HG02870 (cell line): ENCODE results near the gene VKORC1.
A peak's percentile ranks its signal among the peaks of the same experiment; 100 is the strongest.
"Not testable (repeated sequence)": the region's sequence is repeated elsewhere in the genome, so short reads cannot be mapped to it uniquely, and the experiment has no call there.

ENCODE experiments used
- ATAC-seq: cut with Tn5 transposase; IDR thresholded peaks from one replicate; pipeline ENCODE4 v1.9.1; 2021; ENCODE audit warnings: mild to moderate bottlenecking, moderate library complexity; ENCODE audit not compliant: unreplicated experiment

Gene VKORC1

GRCh38 chr16:31094424-31095120, at the start of gene VKORC1:
Gene VKORC1, minus strand, starts transcription at chr16:31094797. Its CDS starts 68 bp downstream, at chr16:31094729.
- ATAC-seq = peak; percentile 78

DNA sequence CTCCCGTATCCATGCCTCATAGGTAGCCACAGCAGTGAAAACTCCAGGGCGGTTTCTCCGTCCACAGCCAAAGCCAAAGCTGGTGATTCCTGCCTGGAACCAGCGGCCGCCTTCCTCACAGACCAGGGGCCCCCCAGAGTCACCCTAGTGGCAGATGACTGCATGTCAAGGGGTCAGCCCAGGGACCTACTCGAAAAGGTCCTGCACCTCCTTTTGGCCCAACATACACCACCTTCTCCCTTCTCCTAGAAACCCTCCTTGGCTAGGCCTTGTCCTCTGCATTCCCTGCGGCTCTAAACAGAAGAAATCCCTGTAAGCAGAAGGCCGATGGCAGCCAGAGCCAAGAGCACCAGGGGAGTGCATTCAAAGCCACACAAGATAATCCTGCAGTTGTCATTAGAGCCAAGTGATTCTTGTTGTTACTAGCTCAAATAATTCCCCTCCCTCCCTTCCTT, 49.1 kb upstream of the VKORC1 start:
- ATAC-seq = no peak

DNA sequence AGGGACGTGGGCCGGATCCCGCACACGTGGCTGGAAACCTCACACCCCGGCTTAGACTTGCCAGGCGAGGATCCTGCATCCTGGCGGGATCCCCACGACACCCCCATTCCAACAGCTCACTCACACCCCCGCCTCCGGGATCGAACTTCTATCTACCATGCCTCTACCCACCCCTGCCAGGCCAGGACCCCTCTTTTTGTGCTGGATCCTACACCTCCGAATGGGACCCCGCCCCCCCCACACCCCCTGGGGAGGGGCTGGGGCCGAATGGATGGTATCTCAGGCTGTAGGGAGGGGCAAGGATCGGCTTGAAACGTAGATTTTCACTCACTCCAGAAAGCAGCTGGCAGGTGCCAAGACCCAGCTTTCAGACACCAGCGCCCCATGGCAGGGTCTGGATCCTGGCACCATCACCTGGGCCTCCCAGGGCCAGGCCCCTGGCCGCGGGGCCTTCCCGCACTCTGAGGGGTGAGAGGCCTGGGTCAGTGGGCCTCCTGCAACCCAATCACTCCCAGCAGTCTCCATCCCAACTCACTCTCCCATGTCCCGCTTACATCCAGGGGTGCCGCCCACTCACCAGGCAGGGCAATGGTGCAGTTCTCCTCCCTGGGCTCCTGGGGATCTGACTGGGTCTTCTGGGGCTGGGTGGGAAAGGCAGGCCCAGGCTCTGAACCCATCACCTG, 48.6 kb upstream of the VKORC1 start:
- no peak for ATAC-seq

DNA sequence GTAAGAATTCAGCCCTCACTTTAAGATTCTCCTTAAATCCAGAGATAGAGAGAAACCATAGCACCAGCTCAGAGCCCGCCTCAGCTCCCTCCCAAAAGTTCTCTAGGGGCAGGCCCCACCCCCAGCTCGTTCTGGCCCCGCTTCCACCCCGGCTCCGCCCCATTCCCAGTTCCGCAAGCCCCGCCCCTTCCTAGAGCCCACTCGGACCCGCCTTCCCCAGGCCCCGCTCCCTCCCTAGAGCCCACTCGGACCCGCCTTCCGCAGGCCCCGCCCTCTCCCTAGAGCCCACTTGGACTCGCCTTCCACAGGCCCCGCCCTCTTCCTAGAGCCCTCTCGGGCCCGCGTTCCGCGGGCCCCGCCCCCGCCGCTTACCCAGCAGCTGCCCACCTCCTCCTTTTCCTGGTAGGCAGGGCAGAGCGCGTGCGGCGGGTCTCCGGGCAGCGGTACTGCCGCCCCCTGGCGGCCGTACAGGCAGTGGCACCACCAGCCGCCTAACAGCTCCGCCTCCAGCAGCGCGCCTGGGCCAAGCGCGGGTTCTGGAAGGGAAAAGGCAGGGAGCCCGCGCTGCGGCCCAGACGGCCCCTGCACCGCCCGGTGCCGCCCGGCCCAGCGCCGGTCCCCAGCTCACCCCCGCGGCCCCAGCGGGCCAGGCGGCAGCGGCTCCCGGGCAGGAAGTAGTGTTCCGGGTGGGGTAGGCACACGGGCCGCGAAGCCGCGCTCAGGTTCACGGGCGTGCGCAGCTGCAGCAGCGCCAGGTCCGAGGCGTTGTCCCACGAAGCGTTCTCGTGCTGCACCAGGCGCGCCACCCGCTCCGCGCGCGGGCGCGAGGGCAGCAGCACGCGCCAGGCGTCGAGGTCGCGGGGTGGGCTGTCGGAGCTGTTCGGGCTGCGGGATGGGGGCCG, 47.8 kb upstream of the VKORC1 start:
- peak; percentile 80 for ATAC-seq

DNA sequence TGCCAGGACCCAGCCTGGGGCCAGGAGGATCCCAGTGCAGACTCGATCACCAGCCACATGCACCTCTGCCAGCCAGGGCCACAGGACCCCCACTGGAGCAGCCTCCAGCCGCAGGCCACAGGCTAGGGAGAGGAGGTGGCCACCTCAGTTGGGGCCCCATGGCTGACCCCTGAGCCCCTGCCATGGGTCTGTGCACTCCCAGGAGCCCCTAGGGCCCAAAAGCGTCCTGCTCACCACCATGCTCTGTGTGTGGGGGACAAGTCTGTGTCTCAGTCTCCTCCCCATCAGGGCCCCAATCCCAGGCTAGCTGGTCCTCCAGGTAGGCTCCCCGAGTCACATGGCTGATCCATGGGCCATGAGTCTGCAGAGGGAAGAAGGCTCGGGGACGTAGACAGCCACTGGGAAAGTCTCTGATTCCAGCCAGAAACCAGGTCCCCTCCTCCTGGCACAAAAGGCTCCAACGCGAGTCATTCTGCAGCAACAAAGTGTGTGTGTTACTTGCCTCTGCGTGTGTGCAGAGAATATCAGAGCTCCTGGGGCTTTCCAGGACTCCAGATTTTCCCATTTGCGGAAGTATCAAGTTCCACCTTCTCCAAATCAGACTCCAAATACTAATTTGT, 47.0 kb upstream of the VKORC1 start:
- ATAC-seq = no peak

GRCh38 chr16:31141071-31141469, 46.5 kb upstream of the VKORC1 start:
- not testable (repeated sequence) for ATAC-seq

DNA sequence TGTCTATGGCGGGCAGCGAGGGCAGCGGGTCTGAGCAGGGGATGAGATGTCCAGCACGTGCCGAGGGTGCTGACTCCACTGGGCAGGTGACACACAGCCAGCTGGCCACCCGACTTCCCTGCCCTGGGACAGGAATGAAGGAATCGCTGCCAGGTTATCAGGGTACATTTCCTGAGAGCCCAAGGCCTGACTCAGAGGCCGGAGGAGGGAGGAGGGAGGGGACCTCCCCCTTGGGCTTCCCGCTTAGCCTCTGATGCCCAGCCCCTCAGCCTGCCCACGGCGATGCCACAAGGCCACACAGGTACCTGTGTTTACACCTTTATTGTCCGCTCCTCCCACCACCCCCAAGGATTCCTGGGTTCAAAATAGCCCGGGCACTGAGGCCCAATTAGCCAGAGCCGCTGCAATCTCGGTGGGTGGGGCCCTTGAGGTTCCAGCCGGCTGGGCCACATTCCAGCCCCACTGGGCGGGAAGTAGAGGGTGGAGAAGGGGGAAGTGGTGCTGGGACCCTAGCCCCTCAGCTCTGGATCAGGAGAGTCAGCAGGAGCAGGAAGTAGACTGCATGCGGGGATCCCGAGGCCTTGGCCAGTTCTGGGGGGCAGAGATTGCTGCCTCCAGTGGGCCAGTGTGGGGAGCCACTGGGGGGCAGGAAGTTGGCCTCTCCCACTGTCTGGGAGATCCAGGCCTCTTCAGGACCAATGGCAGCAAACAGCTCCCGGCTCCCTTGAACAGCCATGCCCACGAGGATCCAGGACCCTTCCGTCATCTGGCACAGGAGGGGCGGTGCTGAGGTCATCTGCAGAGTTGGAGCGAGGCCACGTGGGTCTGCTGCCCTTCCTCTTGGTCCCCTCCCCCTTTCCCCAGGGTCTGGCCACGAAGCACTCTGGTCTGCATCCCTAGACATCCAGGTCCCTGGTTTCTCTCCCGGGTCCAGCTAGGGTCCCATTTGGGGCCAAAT, 44.3 kb upstream of the VKORC1 start:
- no peak for ATAC-seq

- not testable (repeated sequence) for ATAC-seq
These were observed 42.4 kb upstream of the VKORC1 start for GRCh38 chr16:31136822-31137499.

DNA sequence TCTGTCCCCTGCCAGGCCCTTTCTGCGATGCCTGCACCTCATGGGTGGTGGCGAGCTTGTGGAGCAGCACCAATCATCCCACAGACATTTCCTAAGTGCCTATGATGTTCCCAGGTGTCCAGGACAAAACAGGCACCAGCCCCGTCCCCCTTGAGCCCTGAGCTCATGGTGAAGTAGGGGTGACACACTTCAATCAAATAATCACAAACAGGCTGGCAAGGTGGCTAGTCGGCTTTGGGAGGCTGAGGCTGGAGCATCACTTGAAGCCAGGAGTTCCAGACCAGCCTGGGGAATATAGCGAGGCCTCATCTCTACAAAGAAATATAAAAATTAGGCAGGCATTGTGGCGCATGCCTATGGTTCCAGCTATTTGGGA, 41.7 kb upstream of the VKORC1 start:
- ATAC-seq = no peak

DNA sequence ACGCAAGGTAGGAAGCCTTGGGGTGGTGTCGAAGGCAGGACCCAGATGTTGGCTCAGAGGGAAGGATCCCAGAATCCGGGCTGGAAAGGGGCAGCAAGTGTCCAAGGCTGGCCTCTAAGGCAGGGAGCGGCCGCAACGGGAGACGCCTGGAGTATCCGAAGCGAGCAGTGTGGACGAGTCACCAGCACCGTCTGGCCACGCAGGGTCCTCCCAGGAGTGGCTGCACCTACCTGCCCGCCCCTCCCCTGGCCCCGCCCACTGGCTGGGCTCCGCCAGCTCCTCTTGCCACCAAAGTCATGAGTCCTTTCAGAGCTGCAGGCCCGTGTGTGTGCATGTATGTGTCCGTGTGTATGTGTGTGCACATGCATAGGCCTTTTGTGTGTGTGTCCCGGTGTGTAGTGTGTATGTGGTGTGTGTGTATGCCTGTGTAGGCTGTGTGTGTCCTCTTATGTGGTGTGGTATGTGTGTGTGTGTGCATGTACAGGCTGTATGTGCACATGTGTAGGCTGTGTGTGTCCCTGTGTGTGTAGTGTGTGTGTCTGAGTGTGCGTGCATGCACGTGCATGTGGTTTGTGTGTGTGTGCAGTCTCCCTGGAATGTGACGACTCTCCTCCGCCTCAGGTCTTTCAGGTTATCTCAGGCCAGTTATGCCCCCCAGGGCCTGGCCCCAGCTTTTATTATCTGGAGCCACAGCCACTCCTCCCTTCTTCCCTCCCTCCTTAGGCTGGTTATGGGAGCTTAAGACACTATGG, 41.1 kb upstream of the VKORC1 start, which contains the start of gene PRSS8:
Gene PRSS8 (minus strand): TSS at position 193 of the 752 bp plus-strand sequence. CDS start 229 bp downstream, outside the sequence.
- no peak for ATAC-seq

GRCh38 chr16:31134625-31135534, 40.3 kb upstream of the VKORC1 start:
- ATAC-seq = no peak

- ATAC-seq = no peak
These were observed 39.5 kb upstream of the VKORC1 start for GRCh38 chr16:31134091-31134571.

DNA sequence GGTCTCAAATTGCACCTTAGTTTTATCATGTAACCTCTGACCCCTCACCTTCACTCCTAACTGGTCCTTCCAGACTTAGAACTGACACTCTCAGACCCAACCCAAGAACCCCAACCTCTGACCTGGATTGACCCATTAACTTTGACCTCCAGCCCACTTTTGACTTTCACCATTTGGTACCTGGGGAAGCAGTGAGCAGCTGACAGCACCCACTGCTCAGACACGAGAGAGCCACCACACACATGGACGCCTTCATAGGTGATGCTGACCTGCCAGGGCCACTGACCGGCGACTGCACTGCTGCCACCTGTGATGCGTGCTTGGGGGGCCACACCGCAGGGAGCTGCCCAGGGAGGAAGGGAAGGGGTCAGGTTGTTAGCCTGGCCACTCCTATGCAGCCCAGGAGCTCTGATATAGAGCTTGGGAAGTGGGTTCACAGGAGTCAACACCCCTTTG, 38.5 kb upstream of the VKORC1 start:
- ATAC-seq = no peak

GRCh38 chr16:31132303-31132979, 37.8 kb upstream of the VKORC1 start:
- no peak for ATAC-seq

GRCh38 chr16:31131841-31132271, 37.3 kb upstream of the VKORC1 start:
- ATAC-seq = no peak

DNA sequence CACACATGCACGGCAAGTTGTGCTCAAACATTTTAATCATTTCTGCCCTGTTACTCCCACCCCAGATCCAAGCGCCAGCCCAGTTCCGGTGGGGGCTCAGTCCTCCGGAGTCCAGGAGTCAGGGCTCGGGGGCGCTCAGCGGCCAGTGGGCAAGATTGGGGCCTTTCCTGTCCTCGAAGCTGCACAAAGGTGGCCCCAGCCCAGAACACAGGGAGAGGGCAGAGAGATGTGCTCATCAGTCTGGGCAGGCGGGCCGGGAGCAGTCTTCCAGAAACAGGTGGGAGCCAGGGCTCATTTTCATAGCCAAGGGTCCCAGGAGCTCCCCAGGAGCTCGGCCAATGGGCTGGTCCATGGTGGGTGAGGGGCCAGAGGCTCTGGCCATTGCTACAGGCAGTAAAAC, 36.8 kb upstream of the VKORC1 start:
- no peak for ATAC-seq

GRCh38 chr16:31130899-31131298, 36.3 kb upstream of the VKORC1 start:
- ATAC-seq = no peak
